ENCODE data around the gene PRR14.
"Not testable (repeated sequence)": the region's sequence is repeated elsewhere in the genome, so short reads cannot be mapped to it uniquely, and the experiment has no call there.

PRR14 gene

DNA sequence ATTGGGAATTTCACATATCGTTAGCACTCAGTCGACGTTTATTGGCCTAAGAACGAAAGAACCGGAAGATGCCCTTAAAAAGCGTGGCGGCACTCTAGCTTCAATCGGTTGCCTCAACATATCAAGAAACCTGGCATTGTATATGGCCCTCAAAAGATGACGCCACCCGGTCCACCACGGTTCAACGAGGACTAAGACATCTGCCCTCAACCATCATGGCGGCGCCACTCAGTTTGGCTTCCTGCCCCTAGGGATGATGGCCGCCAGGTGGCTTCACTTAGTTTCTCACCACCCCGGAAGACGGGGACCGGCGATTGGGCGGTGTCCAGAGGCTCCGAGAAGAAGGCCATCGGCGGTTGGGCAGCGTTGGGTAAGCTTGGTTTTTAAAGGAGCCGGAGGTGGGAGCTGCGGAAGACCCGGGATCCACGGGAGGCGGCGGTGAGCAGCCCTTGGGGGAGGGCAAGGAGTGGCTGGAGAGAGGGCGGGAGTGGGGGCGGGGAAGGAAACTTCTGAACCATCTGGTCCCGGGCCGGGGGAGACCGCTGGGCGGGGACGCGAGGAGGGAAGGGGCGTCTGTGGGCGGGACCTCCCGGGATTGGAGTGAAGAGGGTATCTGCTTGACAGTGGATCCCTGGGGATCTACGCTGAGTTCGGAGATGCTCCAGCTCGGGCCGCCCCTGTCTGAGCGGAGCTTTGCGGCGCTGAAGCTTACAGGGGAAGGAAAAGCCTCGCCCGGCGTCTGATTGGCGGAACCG lies at the start of gene PRR14:
PRR14 (plus strand) TSS at position 592 of the 755 bp plus-strand sequence. CDS start 686 bp downstream, outside the sequence.
- DNase-seq: peak; percentile 100

- no peak for DNase-seq
Observed at GRCh38 chr16:30601966-30602365, 48.8 kb upstream of the PRR14 start.

- no peak for DNase-seq
Observed at GRCh38 chr16:30602616-30603277, 48.0 kb upstream of the PRR14 start.

DNA sequence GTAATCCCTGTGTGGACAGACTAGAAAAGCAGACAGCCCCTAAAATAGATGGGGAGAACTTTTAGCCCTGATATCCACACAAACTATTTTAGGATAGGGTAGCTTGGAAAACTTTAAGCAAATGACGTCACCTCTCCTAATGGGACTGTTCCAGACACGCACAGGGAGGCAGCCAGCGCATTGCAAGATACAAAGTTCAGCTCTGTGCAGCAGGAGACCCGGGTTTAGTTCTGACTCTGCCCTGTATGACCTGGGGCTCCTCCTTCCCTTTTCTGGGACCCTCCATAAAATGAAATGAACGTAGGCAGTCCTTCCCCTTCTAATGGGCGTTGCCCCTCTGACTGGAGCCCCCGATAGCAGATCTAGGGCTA lies 46.8 kb upstream of the PRR14 start:
- no peak for DNase-seq

GRCh38 chr16:30604316-30604947 lies 46.3 kb upstream of the PRR14 start:
- DNase-seq: no peak

DNA sequence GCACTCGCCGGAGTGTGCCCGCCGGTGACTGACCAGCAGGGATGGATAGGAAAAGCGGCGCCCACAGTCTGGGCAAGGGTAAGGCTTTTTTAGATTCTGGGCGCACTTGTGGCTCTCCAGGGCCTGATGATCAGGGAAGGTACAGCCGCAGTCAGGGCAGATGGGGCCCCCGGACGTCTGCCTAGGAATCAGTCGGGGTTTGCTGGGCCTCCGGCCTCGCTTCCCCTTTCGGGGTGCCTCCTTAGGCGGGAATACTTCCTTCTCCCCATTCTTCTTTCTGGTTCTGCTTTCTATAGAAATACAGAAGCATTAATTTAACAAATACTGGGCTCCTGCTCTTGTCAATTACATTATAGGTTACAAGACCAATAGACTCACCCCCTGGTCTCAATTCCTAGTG lies 45.6 kb upstream of the PRR14 start:
- no peak for DNase-seq

- DNase-seq: no peak
Observed at GRCh38 chr16:30606004-30606403, 44.8 kb upstream of the PRR14 start.

GRCh38 chr16:30609002-30609925 lies 41.5 kb upstream of the PRR14 start:
- no peak for DNase-seq

DNA sequence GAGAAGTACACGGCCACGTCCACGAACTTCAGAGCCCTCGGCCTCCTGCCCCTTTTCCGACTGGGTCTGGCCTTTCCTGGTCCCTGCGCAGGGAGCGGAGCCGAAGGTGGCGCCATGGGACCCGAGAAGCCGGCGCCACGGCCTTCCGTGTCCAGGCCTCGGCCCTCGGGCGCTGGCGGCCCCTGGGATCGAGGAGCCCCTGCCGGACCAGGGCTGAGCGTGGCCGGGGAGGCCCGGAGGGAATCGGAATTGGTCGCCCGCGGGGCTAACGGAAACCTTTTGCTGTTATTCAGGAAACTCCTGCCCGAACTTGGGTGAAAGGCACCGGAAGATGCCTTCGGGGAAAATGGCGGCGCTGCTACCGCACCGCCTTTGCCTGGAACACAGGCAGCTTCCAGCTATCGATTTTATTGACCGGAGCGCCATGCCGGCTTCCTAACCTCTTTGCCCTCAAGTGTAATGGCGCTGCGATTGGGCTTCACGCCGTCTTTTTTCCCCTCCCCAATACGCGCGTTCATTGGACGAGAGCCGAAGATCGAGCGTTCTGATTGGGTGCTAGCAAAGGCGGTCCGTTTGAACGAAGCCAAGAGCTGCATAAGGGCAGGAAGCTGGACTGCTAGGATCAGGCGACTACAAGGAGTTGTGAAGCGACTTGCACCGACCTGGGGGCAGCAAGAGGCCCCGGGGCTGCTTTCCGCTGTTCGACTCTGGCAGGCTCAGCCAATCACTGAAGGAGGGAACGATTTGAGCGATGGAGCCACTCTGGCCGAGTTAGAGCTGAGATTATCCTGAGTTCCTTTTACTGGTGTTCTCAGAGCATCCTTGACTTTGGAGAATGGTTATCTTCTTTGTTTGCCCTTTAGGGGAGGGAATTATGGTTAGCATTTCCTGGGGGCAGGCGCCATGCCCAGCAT lies 40.6 kb upstream of the PRR14 start, which contains the start of gene ZNF689:
ZNF689 (minus strand) TSS at position 464 of the 914 bp plus-strand sequence; CDS start at position 116, 348 bp downstream.
- peak; percentile 96 to 99 for DNase-seq

- DNase-seq: peak in 1 of 2 experiments; percentile 65
Observed at GRCh38 chr16:30615358-30616091, 35.2 kb upstream of the PRR14 start.

DNA sequence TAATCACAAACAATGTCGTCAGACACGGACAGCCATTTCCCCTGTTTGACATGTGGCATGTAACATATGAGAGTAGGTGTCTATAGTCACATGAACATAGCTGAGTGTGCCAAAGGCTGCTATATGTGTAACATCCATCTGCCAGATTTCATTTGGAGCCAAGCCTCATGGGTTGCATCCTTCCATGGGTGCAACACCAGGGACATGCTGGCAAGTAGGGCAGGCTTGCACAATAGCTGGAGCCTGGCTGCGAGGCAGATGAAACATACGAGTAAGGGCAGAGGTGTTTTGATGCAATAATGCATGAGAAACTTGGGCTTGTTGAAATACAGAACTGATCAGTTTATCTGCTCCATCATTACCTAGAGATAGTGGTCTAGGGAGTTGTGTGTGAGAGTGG lies 31.6 kb upstream of the PRR14 start:
- DNase-seq: no peak

DNA sequence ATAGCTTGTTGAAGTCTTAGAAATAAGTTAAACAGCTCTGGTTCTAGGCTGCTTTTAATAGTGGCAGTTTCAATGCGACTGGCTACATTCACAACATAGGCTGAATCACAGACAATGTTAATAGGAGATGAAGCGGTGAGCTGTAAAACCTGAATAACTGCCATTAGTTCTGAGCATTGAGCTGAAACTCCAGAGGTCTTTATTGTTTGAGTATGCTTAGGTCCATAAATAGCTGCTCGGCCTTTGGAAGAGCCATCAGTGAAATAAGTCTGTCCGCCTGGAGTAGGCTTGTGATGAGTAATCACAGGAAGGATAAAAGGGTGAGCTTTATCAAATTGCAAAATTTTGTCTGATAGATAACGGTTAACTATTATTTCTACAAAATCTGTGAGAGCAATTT lies 31.1 kb upstream of the PRR14 start:
- DNase-seq: no peak

DNA sequence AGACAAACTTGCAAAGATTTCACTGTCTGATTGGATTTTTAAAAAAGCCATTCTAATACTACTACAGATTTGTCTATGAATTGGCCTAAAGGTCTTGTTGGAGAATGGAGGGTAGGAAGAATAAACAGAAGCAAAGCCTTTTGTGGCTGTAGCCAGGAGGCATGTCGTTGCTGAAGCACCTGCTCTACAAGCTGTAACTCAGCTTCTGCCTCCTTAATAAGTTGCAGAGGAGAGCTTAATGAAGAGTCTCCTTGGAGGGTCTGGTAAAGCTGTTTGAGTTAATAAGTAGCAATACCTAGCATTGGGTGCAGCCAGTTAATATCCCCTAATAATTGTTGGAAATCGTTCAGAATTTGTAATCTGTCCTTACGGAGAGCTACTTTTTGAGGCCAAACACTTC lies 30.6 kb upstream of the PRR14 start:
- DNase-seq: no peak

DNA sequence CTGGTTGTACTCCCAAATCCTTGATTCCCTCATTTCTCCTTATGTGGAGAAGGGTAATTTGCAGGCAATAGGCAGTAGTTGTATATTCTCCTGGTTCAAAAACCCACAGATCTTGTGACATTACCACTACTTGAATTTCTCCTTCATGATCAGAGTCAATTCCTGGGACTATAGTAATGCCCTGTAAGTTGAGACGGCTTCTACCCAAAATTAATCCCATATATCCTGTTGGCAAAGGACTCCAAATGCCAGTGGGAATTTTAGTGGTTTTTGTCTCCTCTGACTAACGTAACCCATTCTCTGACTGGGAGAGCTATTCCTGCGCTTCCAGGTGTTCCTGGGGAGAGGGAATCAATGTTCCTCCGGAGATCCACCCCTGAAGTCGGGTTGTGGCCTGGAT lies 29.0 kb upstream of the PRR14 start:
- no peak for DNase-seq

DNA sequence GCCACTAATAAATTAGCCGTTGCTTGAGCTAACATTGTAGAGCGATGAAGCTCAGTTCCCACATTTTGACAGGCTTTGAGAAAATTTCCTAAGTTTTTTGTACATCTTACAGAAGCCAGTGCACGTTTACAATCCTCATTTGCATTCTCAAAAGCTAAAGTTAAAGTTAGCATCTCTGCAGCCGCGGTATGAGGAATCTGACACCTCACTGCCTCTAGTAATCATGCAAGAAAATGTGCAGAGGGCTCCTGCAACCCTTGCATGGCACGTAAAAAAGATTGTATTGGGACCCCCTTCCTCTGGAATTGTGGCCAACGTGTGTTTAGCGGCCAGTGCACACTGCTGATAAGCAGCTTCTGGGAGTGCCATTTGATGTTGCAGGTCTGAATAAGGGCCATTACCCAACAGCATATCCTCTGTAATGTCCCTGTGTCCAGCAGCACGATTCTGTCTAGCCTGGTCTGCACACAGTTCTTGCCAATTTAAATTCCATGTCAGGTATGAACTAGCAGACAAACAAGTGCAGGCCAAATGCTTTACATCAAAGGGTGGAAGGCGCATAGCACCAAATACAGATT lies 28.2 kb upstream of the PRR14 start:
- DNase-seq: no peak

DNA sequence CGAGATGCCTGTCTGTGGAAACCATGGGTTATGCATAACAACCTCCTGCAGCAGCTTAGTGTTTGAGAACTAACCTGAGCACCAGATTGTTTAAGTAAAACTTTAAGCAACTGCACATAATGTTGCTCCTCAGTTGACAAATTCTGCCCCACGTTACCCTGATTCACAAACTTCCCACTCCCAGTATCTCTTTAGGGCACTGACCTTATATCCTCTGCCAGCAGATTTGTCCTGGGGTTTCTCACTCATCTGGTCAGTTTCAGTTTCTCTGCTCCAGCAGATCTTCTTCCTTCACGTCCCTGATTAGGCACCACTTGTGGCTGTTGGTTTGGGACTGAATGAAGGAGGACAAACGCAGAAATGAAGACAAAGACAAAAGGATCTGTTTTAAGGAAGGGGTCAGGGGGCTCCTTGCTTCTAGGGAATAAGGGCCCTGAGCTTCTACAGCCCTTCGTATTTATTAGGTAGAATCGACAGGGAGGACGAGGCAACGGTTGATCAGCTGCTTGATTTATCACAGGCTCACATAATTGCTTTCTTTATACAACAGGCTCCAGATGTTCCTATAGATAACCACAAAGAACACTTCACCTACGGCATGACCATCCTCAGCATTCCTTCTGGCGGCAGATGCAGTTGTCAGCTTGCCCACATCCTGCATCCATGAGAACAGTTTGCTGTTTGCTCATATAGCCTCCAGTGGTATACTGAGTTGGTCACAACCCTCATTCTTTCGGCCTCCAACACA lies 27.1 kb upstream of the PRR14 start:
- no peak for DNase-seq

GRCh38 chr16:30626236-30626635 lies 24.5 kb upstream of the PRR14 start:
- no peak for DNase-seq

- DNase-seq: peak; percentile 48 to 87
Observed at GRCh38 chr16:30628628-30629540, 21.9 kb upstream of the PRR14 start.

- DNase-seq: not testable (repeated sequence)
Observed at GRCh38 chr16:30632454-30632853, 18.3 kb upstream of the PRR14 start.

Measured in NCI-H1930 (cell line).